ENCODE results near the gene FCHO2. TPM values are rescaled to one million over a fixed set of nuclear protein-coding genes. Genes with fewer than 3 reads are reported as not detected.

Gene FCHO2
- total and polyA plus RNA-seq, 2 of the 8 experiments (the other 6 are each of a cell fraction or from before 2014, with no cell fraction given) = 4.3 to 15.7 TPM

DNA sequence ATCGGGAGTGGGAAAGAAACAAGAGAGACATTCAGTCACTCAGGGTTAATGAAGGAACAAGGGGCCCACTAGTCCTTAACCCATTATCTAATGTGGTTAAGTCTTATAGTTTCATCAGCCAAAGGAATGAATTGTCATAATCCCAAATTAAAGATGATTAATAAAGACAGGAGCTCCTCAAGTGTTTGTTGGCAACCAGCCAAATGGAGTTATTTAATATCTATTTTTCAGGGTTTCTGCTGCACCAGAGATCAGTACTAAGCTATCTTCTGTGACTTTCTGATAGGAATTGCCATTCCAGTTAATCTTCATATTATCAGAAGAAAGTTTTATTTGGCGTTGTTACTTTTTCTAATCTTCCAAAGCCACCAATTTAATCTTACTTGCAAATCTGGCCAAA lies 34.0 kb upstream of the FCHO2 start:
- Histone ChIP-seq H3K27ac (ENCODE audit: low read depth, low read length) (no peak overlapping the region), H3K14ac (ENCODE audit: insufficient read length) (no peak overlapping the region), H3K9ac (replicated peaks in 1 of 4; ENCODE audit: extremely low read depth in 1 of 4, low read depth in 3 of 4, low read length in 3 of 4) (no peak overlapping the region), H2BK5ac (ENCODE audit: low read depth, low read length) (no peak overlapping the region), H3K4me3 (ENCODE audit: extremely low read depth in 1 of 4, insufficient read depth in 2 of 4, low read depth in 3 of 4, low read length in 4 of 4) (no peak overlapping the region), H3K27me3 (replicated peaks in 1 of 4; ENCODE audit: control insufficient read depth in 3 of 4, extremely low read depth in 1 of 4, insufficient read depth in 3 of 4, low read length in 3 of 4) (no peaks in the 10 kb centered on the region), H3K23ac (ENCODE audit: insufficient read length) (no peak overlapping the region), H2BK20ac (ENCODE audit: low read length) (no peak overlapping the region), H3K18ac (ENCODE audit: extremely low read depth, low read length) (no peak overlapping the region), H2BK12ac (ENCODE audit: low read depth, low read length) (no peak overlapping the region), H3K4me2 (ENCODE audit: insufficient read depth in 1 of 2, low read depth in 2 of 2, low read length in 2 of 2) (no peak overlapping the region), H4K5ac (ENCODE audit: insufficient read length, low read depth, low read length) (no peak overlapping the region), H3K9me3 (ENCODE audit: insufficient read depth in 2 of 2, low read depth in 1 of 2, low read length in 1 of 2) (peaks cover 0 to 9% of the 10 kb centered on the region in 2 experiments; a peak in 1 of 4 replicates), H3K4me1 (replicated peaks in 1 of 4; ENCODE audit: control insufficient read depth in 3 of 4, insufficient read depth in 4 of 4, low read length in 3 of 4) (peaks cover 0 to 4% (median 0%) of the 10 kb centered on the region in 4 experiments; a peak in 1 of 7 replicates), H2AFZ (ENCODE audit: low read length) (no peak overlapping the region), H3K36me3 (ENCODE audit: control insufficient read depth in 2 of 4, insufficient read depth in 4 of 4, low read length in 3 of 4) (0 out of 8 replicates have a peak, but pooled peaks cover 0 to 3% (median 0%) of the 10 kb centered on the region in 4 experiments), H3K23me2 (ENCODE audit: low read depth, low read length) (no peaks in the 10 kb centered on the region; the same call in 1 of the 2 replicates), H4K91ac (replicated peaks; ENCODE audit: insufficient read length, low read length) (no peak overlapping the region), H2AK5ac (ENCODE audit: low read depth, low read length) (no peak overlapping the region), H3K79me1 (ENCODE audit: low read depth, low read length) (no peaks in the 10 kb centered on the region), H4K20me1 (replicated peaks in 1 of 2; ENCODE audit: control insufficient read depth in 1 of 2, insufficient read depth in 2 of 2, low read length in 2 of 2) (no peaks in the 10 kb centered on the region), H3K4ac (replicated peaks; ENCODE audit: insufficient read length, low read depth, low read length) (no peak overlapping the region), H2BK15ac (ENCODE audit: low read length) (no peak overlapping the region), H3K79me2 (ENCODE audit: control insufficient read depth in 1 of 2, insufficient read depth in 2 of 2, low read length in 2 of 2) (no peaks in the 10 kb centered on the region), H4K8ac (ENCODE audit: extremely low read depth, insufficient read depth, low read length) (no peak overlapping the region), H2BK120ac (replicated peaks; ENCODE audit: low read depth, low read length) (no peak overlapping the region), H3K56ac (replicated peaks; ENCODE audit: insufficient read length, low read depth, low read length) (no peak overlapping the region)
- 95% methylated on average over 2 of the region's 2 CpGs; no CpG with 5 or more reads in 1 of the 2 experiments for WGBS, 2 experiments (ENCODE audit: extremely low coverage in 1 of 2, insufficient coverage in 1 of 2, insufficient read length in 1 of 2, insufficient replicate concordance in 2 of 2, low coverage in 1 of 2, low lambda C conversion rate in 2 of 2, missing lambda C conversion rate in 1 of 2)
- ChIA-PET CTCF (ENCODE audit: partially characterized antibody) (interaction anchor here (0.7 to 2.7 kb wide), 3 partner anchors 35 to 249 kb away, joined by 3 to 11 read pairs (median 6); no protein-coding TSS in a partner anchor), POLR2A (ENCODE audit: partially characterized antibody) (interaction anchor here (0.7 to 1.8 kb wide), 2 partner anchors 15 to 650 kb away, joined by 3 to 5 read pairs; no protein-coding TSS in a partner anchor)
- no peak for DNase-seq (ENCODE audit: low read depth in 1 of 2, low spot score in 2 of 2)
- TF ChIP-seq NANOG (IDR thresholded peaks at IDR 0.05; ENCODE audit: insufficient read depth, low read depth, low read length, poor library complexity, severe bottlenecking) = no peak
- TF ChIP-seq RAD21 (IDR thresholded peaks at IDR 0.05 in 1 of 2, conservative IDR thresholded peaks at IDR 0.05 in 1 of 2; ENCODE audit: low read depth in 2 of 2, low read length in 2 of 2) = no peak
- no peak for TF ChIP-seq GABPA (IDR thresholded peaks at IDR 0.05; ENCODE audit: borderline replicate concordance, insufficient read depth, low read length)
- TF ChIP-seq SIN3A (conservative IDR thresholded peaks at IDR 0.05 in 1 of 2, IDR thresholded peaks at IDR 0.05 in 1 of 2; ENCODE audit: low read depth in 1 of 2, low read length in 2 of 2) = no peak
- no peak for FAIRE-seq
